ENCODE results near the gene ARHGDIA. TPM values are rescaled to one million over a fixed set of nuclear protein-coding genes. Genes with fewer than 3 reads are reported as not detected.
A peak's percentile ranks its signal among the peaks of the same experiment; 100 is the strongest.

Gene ARHGDIA
- total RNA-seq, 1 experiment from 2014 or later: 247 TPM

DNA sequence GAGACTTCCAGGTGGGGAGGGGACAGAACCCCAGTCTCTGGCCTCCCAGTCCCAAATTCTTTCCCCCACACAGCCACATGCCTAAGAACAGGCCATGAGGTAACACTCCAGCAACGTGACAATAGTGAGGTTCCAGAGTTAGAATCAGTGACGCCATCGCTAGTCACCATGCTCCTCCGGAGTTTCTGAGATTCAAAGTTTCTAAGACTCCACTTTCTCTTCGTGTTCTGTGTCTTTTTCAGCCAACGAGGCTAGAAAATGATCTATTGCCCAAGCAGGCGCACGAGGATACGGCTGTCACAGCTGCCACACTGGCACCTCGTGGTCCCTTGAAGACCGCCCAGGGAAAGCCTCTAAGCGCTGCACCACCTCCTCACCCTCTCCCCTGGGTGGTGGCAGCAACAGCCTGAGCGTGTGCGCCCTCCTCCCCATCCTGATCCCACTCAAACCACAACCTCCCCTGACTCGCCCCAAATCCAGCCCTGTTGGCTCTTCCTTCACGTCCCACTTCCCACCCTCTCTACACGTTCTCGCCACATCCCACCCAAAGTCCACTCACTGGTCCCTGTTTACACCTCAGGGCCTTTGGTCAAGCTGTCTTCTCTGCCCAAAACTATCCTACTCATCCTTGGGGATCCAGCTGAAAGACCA, 39.1 kb downstream of the ARHGDIA start:
- Mint-ChIP-seq H3K4me3 (peak overlapping the region; percentile 90), H3K27me3 (ENCODE audit: low read depth) (no peaks in the 10 kb centered on the region), H3K4me1 (peaks cover 12% of the 10 kb centered on the region), H3K36me3 (no peaks in the 10 kb centered on the region), H3K27ac (0 out of 2 replicates have a peak overlapping the region, but pooled peaks have one; percentile 45), H3K9me3 (no peaks in the 10 kb centered on the region)
- ChIA-PET POLR2A (interaction anchor here (0.5 to 0.7 kb wide), 2 partner anchors 23 to 111 kb away, joined by 3 to 4 read pairs; no protein-coding TSS in a partner anchor), CTCF (interaction anchor here (1.0 to 2.9 kb wide), 2 partner anchors 11 to 117 kb away, joined by 3 to 7 read pairs; no protein-coding TSS in a partner anchor)
- 0 out of 2 replicates have a peak, but pooled peaks have one; percentile 28 for TF ChIP-seq GABPB1 (CRISPR knock-in tag; IDR thresholded peaks at IDR 0.05)
- TF ChIP-seq, protein P1, sequence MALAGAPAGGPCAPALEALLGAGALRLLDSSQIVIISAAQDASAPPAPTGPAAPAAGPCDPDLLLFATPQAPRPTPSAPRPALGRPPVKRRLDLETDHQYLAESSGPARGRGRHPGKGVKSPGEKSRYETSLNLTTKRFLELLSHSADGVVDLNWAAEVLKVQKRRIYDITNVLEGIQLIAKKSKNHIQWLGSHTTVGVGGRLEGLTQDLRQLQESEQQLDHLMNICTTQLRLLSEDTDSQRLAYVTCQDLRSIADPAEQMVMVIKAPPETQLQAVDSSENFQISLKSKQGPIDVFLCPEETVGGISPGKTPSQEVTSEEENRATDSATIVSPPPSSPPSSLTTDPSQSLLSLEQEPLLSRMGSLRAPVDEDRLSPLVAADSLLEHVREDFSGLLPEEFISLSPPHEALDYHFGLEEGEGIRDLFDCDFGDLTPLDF (CRISPR knock-in tag; IDR thresholded peaks at IDR 0.05): no peak
- TF ChIP-seq ZNF138 (CRISPR knock-in tag; conservative IDR thresholded peaks at IDR 0.05): no peak
- TF ChIP-seq, protein P2, sequence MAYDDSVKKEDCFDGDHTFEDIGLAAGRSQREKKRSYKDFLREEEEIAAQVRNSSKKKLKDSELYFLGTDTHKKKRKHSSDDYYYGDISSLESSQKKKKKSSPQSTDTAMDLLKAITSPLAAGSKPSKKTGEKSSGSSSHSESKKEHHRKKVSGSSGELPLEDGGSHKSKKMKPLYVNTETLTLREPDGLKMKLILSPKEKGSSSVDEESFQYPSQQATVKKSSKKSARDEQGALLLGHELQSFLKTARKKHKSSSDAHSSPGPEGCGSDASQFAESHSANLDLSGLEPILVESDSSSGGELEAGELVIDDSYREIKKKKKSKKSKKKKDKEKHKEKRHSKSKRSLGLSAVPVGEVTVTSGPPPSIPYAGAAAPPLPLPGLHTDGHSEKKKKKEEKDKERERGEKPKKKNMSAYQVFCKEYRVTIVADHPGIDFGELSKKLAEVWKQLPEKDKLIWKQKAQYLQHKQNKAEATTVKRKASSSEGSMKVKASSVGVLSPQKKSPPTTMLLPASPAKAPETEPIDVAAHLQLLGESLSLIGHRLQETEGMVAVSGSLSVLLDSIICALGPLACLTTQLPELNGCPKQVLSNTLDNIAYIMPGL (CRISPR knock-in tag; IDR thresholded peaks at IDR 0.05): no peak
- 0 out of 2 replicates have a peak, but pooled peaks have one; percentile 8 for TF ChIP-seq KAT7 (CRISPR knock-in tag; IDR thresholded peaks at IDR 0.05; ENCODE audit: borderline replicate concordance)
- no peak for TF ChIP-seq SMAD3 (CRISPR knock-in tag; IDR thresholded peaks at IDR 0.05; ENCODE audit: borderline replicate concordance)
- TF ChIP-seq, protein P3, sequence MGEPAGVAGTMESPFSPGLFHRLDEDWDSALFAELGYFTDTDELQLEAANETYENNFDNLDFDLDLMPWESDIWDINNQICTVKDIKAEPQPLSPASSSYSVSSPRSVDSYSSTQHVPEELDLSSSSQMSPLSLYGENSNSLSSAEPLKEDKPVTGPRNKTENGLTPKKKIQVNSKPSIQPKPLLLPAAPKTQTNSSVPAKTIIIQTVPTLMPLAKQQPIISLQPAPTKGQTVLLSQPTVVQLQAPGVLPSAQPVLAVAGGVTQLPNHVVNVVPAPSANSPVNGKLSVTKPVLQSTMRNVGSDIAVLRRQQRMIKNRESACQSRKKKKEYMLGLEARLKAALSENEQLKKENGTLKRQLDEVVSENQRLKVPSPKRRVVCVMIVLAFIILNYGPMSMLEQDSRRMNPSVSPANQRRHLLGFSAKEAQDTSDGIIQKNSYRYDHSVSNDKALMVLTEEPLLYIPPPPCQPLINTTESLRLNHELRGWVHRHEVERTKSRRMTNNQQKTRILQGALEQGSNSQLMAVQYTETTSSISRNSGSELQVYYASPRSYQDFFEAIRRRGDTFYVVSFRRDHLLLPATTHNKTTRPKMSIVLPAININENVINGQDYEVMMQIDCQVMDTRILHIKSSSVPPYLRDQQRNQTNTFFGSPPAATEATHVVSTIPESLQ (CRISPR knock-in tag; IDR thresholded peaks at IDR 0.05): no peak
- TF ChIP-seq, protein P4, sequence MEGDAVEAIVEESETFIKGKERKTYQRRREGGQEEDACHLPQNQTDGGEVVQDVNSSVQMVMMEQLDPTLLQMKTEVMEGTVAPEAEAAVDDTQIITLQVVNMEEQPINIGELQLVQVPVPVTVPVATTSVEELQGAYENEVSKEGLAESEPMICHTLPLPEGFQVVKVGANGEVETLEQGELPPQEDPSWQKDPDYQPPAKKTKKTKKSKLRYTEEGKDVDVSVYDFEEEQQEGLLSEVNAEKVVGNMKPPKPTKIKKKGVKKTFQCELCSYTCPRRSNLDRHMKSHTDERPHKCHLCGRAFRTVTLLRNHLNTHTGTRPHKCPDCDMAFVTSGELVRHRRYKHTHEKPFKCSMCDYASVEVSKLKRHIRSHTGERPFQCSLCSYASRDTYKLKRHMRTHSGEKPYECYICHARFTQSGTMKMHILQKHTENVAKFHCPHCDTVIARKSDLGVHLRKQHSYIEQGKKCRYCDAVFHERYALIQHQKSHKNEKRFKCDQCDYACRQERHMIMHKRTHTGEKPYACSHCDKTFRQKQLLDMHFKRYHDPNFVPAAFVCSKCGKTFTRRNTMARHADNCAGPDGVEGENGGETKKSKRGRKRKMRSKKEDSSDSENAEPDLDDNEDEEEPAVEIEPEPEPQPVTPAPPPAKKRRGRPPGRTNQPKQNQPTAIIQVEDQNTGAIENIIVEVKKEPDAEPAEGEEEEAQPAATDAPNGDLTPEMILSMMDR (IDR thresholded peaks at IDR 0.05): no peak
- no peak for TF ChIP-seq ZNF317 (CRISPR knock-in tag; IDR thresholded peaks at IDR 0.05; ENCODE audit: borderline replicate concordance, low read depth)
- no peak for TF ChIP-seq ESRRA (CRISPR knock-in tag; IDR thresholded peaks at IDR 0.05; ENCODE audit: borderline replicate concordance)
- TF ChIP-seq ATF1 (CRISPR knock-in tag; IDR thresholded peaks at IDR 0.05): no peak
- no peak for TF ChIP-seq NFE2L1 (CRISPR knock-in tag; IDR thresholded peaks at IDR 0.05)
- TF ChIP-seq, protein P5, sequence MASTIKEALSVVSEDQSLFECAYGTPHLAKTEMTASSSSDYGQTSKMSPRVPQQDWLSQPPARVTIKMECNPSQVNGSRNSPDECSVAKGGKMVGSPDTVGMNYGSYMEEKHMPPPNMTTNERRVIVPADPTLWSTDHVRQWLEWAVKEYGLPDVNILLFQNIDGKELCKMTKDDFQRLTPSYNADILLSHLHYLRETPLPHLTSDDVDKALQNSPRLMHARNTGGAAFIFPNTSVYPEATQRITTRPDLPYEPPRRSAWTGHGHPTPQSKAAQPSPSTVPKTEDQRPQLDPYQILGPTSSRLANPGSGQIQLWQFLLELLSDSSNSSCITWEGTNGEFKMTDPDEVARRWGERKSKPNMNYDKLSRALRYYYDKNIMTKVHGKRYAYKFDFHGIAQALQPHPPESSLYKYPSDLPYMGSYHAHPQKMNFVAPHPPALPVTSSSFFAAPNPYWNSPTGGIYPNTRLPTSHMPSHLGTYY (CRISPR knock-in tag; IDR thresholded peaks at IDR 0.05): no peak
- DNase-seq (ENCODE audit: low spot score): no peak
- no peak for ATAC-seq

DNA sequence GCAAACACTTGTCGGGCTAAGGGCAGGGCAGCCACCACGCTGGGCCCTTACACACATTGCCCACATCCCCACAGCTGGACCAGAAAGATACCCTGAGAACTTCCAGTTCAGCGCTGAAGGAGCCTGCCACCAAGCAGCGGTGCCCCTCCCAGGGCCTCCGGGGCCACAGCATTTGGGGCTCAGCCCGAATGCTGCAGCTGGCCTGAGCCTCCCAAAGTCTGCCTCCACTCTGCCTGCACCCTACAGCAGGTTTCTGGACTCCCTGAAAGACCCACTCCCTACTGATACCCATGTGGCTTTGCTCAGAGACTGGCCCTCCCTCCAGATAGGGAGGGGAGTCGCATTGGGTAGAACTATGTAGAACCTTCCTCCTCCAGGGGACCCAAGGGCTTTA, 39.6 kb downstream of the ARHGDIA start:
- CTCF ChIA-PET: interaction anchor here (2.9 kb wide), 1 partner anchor 10 kb away, joined by 7 read pairs; no protein-coding TSS in a partner anchor
- Mint-ChIP-seq H3K4me1 (peaks cover 12% of the 10 kb centered on the region), H3K4me3 (peak overlapping the region; percentile 90), H3K27ac (no peak overlapping the region), H3K36me3 (no peaks in the 10 kb centered on the region), H3K27me3 (ENCODE audit: low read depth) (no peaks in the 10 kb centered on the region), H3K9me3 (no peaks in the 10 kb centered on the region)
- DNase-seq (ENCODE audit: low spot score) (no peak), ATAC-seq (no peak)
- POLR2A ChIA-PET: interaction anchor here (0.5 to 0.7 kb wide), 3 partner anchors 12 to 110 kb away, joined by 3 to 7 read pairs (median 4); no protein-coding TSS in a partner anchor
- TF ChIP-seq, protein P6, sequence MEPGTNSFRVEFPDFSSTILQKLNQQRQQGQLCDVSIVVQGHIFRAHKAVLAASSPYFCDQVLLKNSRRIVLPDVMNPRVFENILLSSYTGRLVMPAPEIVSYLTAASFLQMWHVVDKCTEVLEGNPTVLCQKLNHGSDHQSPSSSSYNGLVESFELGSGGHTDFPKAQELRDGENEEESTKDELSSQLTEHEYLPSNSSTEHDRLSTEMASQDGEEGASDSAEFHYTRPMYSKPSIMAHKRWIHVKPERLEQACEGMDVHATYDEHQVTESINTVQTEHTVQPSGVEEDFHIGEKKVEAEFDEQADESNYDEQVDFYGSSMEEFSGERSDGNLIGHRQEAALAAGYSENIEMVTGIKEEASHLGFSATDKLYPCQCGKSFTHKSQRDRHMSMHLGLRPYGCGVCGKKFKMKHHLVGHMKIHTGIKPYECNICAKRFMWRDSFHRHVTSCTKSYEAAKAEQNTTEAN (CRISPR knock-in tag; IDR thresholded peaks at IDR 0.05): no peak
- TF ChIP-seq CREM (CRISPR knock-in tag; IDR thresholded peaks at IDR 0.05) (no peak), MXD4 (CRISPR knock-in tag; IDR thresholded peaks at IDR 0.05; ENCODE audit: borderline replicate concordance) (no peak)
- TF ChIP-seq, protein P7, sequence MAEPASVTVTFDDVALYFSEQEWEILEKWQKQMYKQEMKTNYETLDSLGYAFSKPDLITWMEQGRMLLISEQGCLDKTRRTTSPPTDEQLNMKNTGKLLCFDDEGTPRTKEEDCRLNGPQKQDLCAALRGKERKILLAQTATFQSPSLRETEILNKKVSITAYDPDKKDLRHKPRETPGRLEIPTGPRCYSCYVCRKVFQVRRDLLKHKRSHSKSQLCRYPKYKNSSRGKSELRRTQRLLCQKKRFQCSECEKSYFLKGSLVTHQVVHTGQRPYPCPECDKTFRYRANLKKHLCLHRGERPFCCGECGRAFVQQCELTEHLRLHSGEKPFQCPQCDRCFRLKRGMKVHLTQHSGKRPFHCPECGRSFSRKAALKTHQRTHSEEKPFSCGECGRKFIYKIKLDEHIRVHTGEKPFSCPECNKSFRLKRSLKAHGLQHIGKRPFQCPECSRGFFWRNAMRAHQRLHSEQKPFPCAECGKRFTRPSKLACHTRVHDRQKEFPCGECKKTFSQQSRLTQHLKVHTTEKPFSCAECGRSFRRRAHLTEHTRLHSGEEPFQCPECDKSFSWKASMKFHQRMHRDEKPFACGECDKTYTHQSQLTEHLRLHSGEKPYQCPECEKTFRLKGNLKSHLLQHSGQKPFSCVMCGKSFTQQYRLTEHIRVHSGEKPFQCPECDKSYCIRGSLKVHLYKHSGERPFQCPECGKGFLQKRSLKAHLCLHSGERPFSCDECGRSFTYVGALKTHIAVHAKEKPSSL (CRISPR knock-in tag; conservative IDR thresholded peaks at IDR 0.05): no peak
- TF ChIP-seq, protein P1 (CRISPR knock-in tag; IDR thresholded peaks at IDR 0.05): no peak
